Right renal cortex interstitium (tissue), 3 donors: ENCODE results near the gene HIVEP3. TPM values are rescaled to one million over a fixed set of nuclear protein-coding genes. Genes with fewer than 3 reads are reported as not detected.

Experiments
- DNase-seq, 3 donors: peaks; one replicate each; pipeline ENCODE4 v3.0.0-alpha.2; 2013; ENCODE audit warnings: low read depth in 3 of 3, low spot score in 2 of 3
- polyA plus RNA-seq, 3 donors: library from polyadenylated mRNA; unstranded; fragments of 120-200 nt; gene quantifications; one replicate each; pipeline ENCODE4 v1.2.1, GENCODE V29; 2013; ENCODE audit not compliant: insufficient read length in 3 of 3

Gene HIVEP3
- polyA plus RNA-seq, 3 donors = 3.6 to 4.9 (median 4.0) TPM

- DNase-seq = no peak
Measured at GRCh38 chr1:41894808-41895483, 23.8 kb downstream of the HIVEP3 start.

GRCh38 chr1:41894101-41894807 is 24.5 kb downstream of the HIVEP3 start:
- no peak for DNase-seq

- no peak for DNase-seq
Measured at GRCh38 chr1:41892301-41892781, 26.4 kb downstream of the HIVEP3 start.

DNA sequence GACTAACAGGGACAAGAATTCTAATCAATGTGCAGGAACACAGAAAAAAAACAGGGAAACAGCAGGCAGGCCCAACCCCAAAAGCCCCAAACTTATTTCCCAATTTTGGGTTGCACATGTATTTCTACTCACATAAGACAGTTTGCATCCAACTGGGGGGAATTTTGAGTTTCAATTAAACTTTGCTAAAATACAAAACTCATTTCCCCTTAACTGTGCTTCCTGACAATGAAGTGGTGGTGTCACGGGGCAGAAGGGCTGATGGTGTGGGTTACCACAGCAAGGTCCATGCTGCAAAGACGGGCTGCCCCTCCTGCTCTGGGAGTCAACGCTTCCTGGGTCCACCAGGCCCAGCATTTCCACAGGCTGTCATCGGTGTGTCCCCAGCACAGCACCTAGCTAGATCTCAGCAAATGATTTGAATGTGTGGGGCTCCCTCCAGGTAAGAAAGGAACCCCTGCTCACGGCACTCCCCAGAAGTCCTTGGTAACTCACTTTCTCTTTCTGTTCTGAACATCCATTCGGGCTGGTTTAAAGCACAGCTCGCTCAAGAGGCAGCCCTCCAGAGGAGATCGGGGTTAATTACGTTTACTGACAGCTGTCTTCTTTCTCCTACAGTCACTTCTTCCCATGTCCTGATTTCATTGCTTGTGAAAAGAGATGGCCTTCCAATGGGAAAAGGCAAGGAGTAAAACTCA is 27.4 kb downstream of the HIVEP3 start:
- no peak for DNase-seq

GRCh38 chr1:41890825-41891198 is 27.9 kb downstream of the HIVEP3 start:
- no peak for DNase-seq

GRCh38 chr1:41889506-41890414 is 29.0 kb downstream of the HIVEP3 start:
- no peak for DNase-seq

GRCh38 chr1:41888756-41889155 is 30.0 kb downstream of the HIVEP3 start:
- DNase-seq = no peak

DNA sequence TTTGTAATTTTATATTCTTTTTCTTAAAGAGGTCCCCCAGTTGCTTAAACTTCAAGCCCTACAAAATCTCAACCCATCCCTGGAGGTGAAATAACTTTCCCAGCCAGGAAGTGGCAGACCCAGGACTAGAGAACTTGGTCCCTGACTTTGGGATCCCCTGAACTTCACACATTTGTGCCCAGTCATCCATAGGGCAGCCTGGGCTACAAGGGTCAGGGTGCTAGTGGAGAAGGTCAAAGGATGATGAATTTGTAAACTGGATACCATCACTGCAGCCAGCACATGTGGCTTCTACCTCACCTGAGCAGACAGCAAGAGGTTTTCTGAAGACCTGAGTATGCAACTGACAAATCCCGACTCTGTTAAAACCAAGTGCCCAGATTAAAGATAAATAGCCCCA is 31.4 kb downstream of the HIVEP3 start:
- no peak for DNase-seq

- DNase-seq = no peak
Measured at GRCh38 chr1:41884256-41885230, 34.2 kb downstream of the HIVEP3 start.

DNA sequence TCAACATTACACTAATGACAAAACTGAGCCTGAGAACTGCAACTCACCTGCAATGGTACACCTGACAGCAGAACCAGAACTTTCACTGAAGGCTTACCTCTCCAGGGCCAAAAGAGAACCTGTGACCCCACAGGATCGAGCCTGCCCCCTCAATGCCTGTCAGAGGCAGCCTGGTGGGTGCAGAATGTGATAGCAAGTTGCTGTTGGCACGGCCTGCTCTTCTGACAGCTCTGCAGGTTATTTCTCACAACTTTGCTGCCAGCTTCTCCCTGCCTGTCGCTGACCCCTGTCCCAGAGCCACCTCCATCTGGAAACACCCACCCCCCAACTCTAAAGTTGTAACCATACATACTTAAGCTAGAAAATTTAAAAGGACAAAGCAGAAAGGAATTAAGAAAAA is 35.2 kb downstream of the HIVEP3 start:
- DNase-seq = no peak

DNA sequence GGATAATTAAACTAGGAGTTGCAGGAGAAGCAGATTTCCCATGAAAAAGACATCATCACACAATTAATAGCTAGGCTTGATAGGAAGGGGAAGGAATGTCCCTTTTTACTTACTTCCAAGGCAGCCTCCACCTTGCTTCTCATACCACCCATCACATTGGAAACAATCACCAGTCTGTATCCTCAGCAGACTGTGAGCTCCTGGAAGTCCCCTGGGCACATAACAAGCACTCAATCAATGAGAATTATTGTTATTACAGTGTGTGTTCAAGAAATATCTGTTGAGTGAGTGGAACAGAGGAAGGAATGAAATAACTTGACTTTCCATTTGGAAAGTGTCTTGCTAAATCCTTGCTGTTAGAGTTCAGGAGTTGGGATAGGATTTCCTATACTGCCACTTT is 36.2 kb downstream of the HIVEP3 start:
- no peak for DNase-seq

DNA sequence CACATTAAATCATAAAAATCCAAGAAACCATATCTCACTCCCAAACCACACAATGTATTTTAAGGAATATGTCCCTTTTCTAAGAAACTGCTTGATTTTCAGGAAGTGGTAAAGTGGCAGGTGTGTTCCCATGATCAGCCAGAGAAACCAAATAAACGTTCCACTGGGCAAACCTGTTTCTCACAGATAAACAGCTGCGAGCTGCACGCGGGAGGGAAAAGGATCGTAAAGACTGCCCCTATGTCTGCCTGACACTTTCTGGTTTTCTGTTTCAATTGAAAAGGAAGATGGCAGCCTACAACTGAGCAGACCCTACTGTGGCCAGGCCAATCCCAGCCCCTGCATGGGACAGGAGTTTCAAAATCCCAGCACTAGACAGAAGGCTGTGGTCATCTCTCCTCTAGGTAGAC is 36.6 kb downstream of the HIVEP3 start:
- no peak for DNase-seq

- DNase-seq = no peak
Measured at GRCh38 chr1:41880950-41881885, 37.5 kb downstream of the HIVEP3 start.

GRCh38 chr1:41880261-41880660 is 38.5 kb downstream of the HIVEP3 start:
- no peak for DNase-seq

- DNase-seq = no peak
Measured at GRCh38 chr1:41879617-41880016, 39.1 kb downstream of the HIVEP3 start.

DNA sequence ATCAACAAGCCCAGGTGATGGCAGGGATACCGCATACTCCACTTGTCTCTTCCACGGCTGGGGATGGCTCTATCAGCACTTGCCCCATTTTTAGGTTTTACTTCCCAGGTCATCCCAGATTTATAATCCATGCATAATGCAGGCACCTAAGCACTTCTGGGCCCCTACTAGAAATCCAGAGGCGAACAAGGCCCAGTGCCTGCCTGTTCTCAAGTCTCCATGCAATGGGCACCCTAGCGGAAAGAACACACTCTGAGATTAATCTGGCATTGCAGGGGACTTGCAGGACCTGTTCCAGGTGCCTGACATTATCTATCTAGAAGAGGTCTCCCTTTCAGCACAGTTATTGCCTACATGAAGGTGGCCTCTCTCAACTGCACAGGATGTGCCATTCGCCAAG is 39.8 kb downstream of the HIVEP3 start:
- no peak for DNase-seq

DNA sequence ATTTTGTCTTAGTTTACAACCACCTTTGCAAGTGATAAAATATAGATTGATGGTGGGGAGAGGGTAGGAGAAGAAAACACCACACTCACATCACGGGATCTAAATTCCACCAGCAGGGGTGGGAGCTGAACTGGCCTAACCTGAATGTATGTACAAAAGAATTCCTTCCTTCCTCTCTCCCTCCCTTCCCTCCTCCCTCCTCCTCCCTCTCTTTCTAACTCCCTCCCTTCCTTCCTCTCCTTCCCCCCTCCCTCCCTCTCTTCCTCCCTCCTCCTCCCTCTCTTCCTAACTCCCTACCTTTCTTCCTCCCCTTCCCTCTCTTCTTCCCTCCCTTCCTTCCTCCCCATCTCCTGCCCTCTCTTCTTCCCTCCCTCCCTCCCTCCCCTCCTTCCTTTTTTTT is 40.2 kb downstream of the HIVEP3 start:
- no peak for DNase-seq
